Left lung (tissue), 10 donors: ENCODE measurements around the gene STX19. TPM values are rescaled to one million over a fixed set of nuclear protein-coding genes. Genes with fewer than 3 reads are reported as not detected.

Source experiments
- ATAC-seq: fragments of 200-7000 bp; cut with Tn5 transposase; one replicate; pipeline ENCODE4 v1.9.1; 2020; ENCODE audit warnings: moderate library complexity
- DNase-seq, 4 donors: peaks; one replicate each; pipeline ENCODE4 v3.0.0-alpha.2; 2013 to 2020
- H3K27ac ChIP-seq, 2 donors: fragments of 200-600 bp; sonication (generic) in 1 of 2; one replicate each; pipeline versions ENCODE4 v1.5.0 to v1.8.0; 2020 to 2021
- H3K27me3 ChIP-seq, 2 donors: fragments of 200-600 bp; sonication (generic) in 1 of 2; one replicate each; pipeline versions ENCODE4 v1.5.0 to v1.8.0; 2020 to 2021
- H3K36me3 ChIP-seq, 2 donors: fragments of 200-600 bp; sonication (generic) in 1 of 2; one replicate each; pipeline versions ENCODE4 v1.5.0 to v1.8.0; 2020 to 2021
- H3K4me1 ChIP-seq, 2 donors: fragments of 200-600 bp; one replicate each; pipeline ENCODE4 v1.8.0; 2021
- H3K4me3 ChIP-seq, 2 donors: fragments of 200-600 bp; sonication (generic) in 1 of 2; one replicate each; pipeline versions ENCODE4 v1.5.0 to v1.8.0; 2020 to 2021; ENCODE audit warnings: mild to moderate bottlenecking in 1 of 2
- H3K9me3 ChIP-seq, 2 donors: fragments of 200-600 bp; sonication (generic) in 1 of 2; one replicate each; pipeline versions ENCODE4 v1.5.0 to v1.8.0; 2020 to 2021
- CTCF ChIP-seq, 2 donors: fragments of 200-600 bp; sonication (generic) in 1 of 2; IDR thresholded peaks; one replicate each; pipeline versions ENCODE4 v1.5.0 to v1.8.0; 2021; ENCODE audit warnings: antibody characterized with exemption in 2 of 2
- intact Hi-C, 2 donors: fragments of 100-400 bp; cut with DNase I; formaldehyde crosslinking; loops; one replicate each; pipeline versions ENCODE4 v1.11.2 to v1.14.2; 2022
- polyA plus RNA-seq, 6 donors: library from polyadenylated mRNA; unstranded; fragments of 120-200 nt; gene quantifications; one replicate each; pipeline ENCODE4 v1.2.1, GENCODE V29; 2013; ENCODE audit not compliant: insufficient read length in 6 of 6
- total RNA-seq, 2 donors: library from RNA; stranded (reverse); fragmentation: NEBNext Ultra II Directional; extraction: Animal tissue kit (Norgen Biotek cat#: 25700); gene quantifications; one replicate each; pipeline ENCODE4 v1.2.1, GENCODE V29; 2021
- donor health status: DM: no; HTN: yes; CAD: no.
- donor health status: DM: no; HTN: no; CAD: no.

Gene STX19
- total and polyA plus RNA-seq, 8 donors = 2.4 to 8.5 (median 5.2) TPM

- TF ChIP-seq CTCF (IDR thresholded peaks at IDR 0.05) = peak; percentile 70 to 76
- Histone ChIP-seq H3K36me3 (no peaks in the 10 kb centered on the region), H3K4me1 (peaks cover 6 to 19% of the 10 kb centered on the region in 2 donors), H3K9me3 (no peaks in the 10 kb centered on the region), H3K27me3 (no peaks in the 10 kb centered on the region), H3K4me3 (no peak overlapping the region), H3K27ac (peak overlapping the region in 1 of 2 donors; percentile 1)
- intact Hi-C loops = loop anchor here in 1 of 2 donors (5.0 kb wide), 1 partner anchor 63 kb away; no protein-coding TSS in a partner anchor
- ATAC-seq = peak; percentile 78
- DNase-seq = peak in 1 of 4 donors; percentile 64
Measured at GRCh38 chr3:94004301-94004910, 24.0 kb downstream of the STX19 start.

GRCh38 chr3:94001827-94002495, 26.4 kb downstream of the STX19 start:
- intact Hi-C loops = loop anchor here in 1 of 2 donors (5.0 kb wide), 1 partner anchor 65 kb away; no protein-coding TSS in a partner anchor

GRCh38 chr3:94001191-94001590, 27.2 kb downstream of the STX19 start:
- no peaks in the 10 kb centered on the region for H3K9me3 ChIP-seq
- H3K27me3 ChIP-seq = no peaks in the 10 kb centered on the region
- no peak for DNase-seq
- peaks cover 0 to 7% of the 10 kb centered on the region in 2 donors for H3K36me3 ChIP-seq
- peaks cover 6 to 19% of the 10 kb centered on the region in 2 donors for H3K4me1 ChIP-seq
- no peak overlapping the region for H3K4me3 ChIP-seq
- intact Hi-C loops = loop anchor here in 1 of 2 donors (5.0 kb wide), 1 partner anchor 66 kb away; no protein-coding TSS in a partner anchor
- no peak for TF ChIP-seq CTCF (IDR thresholded peaks at IDR 0.05)
- peak overlapping the region; percentile 55 to 62 for H3K27ac ChIP-seq
- peak; percentile 12 for ATAC-seq

More at GRCh38 chr3:94001827-94002495, 26.4 kb downstream of the STX19 start:
- peak overlapping the region; percentile 55 to 62 for H3K27ac ChIP-seq
- H3K9me3 ChIP-seq = no peaks in the 10 kb centered on the region
- no peaks in the 10 kb centered on the region for H3K27me3 ChIP-seq
- H3K4me3 ChIP-seq = no peak overlapping the region
- TF ChIP-seq CTCF (IDR thresholded peaks at IDR 0.05) = no peak
- peak in 1 of 4 donors; percentile 41 for DNase-seq
- peak; percentile 85 for ATAC-seq
- peaks cover 6 to 19% of the 10 kb centered on the region in 2 donors for H3K4me1 ChIP-seq
- H3K36me3 ChIP-seq = peaks cover 0 to 7% of the 10 kb centered on the region in 2 donors

GRCh38 chr3:93994056-93994455, 34.3 kb downstream of the STX19 start:
- H3K9me3 ChIP-seq = no peaks in the 10 kb centered on the region
- no peaks in the 10 kb centered on the region for H3K4me1 ChIP-seq
- no peak overlapping the region for H3K27ac ChIP-seq
- no peak for TF ChIP-seq CTCF (IDR thresholded peaks at IDR 0.05)
- peaks cover 0 to 7% of the 10 kb centered on the region in 2 donors for H3K36me3 ChIP-seq
- H3K27me3 ChIP-seq = no peaks in the 10 kb centered on the region
- DNase-seq (no peak), ATAC-seq (no peak)
- H3K4me3 ChIP-seq = no peak overlapping the region
- intact Hi-C loops = no loop called here

- no peak for DNase-seq
- ATAC-seq = no peak
- peaks cover 0 to under 1% of the 10 kb centered on the region in 2 donors for H3K36me3 ChIP-seq
- no peak overlapping the region for H3K4me3 ChIP-seq
- no peaks in the 10 kb centered on the region for H3K9me3 ChIP-seq
- no peaks in the 10 kb centered on the region for H3K4me1 ChIP-seq
- intact Hi-C loops = no loop called here
- H3K27me3 ChIP-seq = no peaks in the 10 kb centered on the region
- no peak overlapping the region for H3K27ac ChIP-seq
- TF ChIP-seq CTCF (IDR thresholded peaks at IDR 0.05) = no peak
Measured at GRCh38 chr3:93992207-93992606, 36.2 kb downstream of the STX19 start.
